Measurements from ENCODE around the gene ARSI.

DNA sequence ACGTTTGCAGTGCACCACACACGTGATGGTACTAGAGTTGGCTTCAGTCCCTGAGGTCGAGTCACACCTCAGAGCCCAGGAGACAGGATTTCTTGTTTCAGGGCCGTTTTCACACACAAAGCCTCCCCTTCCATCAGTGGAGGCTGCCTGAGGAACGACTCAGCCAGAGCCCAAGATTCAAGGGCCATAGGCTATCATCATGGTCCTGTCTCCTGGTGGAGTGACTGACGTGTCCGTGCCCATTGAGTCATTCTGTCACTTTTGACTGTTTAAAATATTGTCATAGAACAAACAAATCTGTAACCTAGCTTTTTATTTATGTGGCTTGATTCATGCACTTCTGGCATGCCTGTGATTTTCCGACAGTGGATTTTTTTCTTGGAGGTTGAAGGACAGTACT is 41.5 kb downstream of the ARSI start:
- TF ChIP-seq PPARA (CRISPR knock-in tag; IDR thresholded peaks at IDR 0.05; ENCODE audit: borderline replicate concordance): no peak
- TF ChIP-seq, protein P1, sequence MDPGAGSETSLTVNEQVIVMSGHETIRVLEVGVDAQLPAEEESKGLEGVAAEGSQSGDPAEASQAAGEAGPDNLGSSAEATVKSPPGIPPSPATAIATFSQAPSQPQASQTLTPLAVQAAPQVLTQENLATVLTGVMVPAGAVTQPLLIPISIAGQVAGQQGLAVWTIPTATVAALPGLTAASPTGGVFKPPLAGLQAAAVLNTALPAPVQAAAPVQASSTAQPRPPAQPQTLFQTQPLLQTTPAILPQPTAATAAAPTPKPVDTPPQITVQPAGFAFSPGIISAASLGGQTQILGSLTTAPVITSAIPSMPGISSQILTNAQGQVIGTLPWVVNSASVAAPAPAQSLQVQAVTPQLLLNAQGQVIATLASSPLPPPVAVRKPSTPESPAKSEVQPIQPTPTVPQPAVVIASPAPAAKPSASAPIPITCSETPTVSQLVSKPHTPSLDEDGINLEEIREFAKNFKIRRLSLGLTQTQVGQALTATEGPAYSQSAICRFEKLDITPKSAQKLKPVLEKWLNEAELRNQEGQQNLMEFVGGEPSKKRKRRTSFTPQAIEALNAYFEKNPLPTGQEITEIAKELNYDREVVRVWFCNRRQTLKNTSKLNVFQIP (CRISPR knock-in tag; IDR thresholded peaks at IDR 0.05; ENCODE audit: borderline replicate concordance, low read depth): no peak
- no peak for TF ChIP-seq BACH2 (CRISPR knock-in tag; IDR thresholded peaks at IDR 0.05; ENCODE audit: borderline replicate concordance)
